Caco-2 (cell line): ENCODE data around the gene ALDH1A1. TPM values are rescaled to one million over a fixed set of nuclear protein-coding genes. Genes with fewer than 3 reads are reported as not detected.

ENCODE experiments used
- BruUV-seq: library from RNA; stranded (reverse); fragments of 400-500 nt; replicated peaks from 2 replicates; lab custom pipeline; 2021; lab: Mats Ljungman, UMichigan
- CTCF ChIA-PET: fragments of 300-600 bp; sonication (Branson Sonifier 250); formaldehyde crosslinking; loops from one replicate; lab custom pipeline; 2022; ENCODE audit warnings: antibody characterized with exemption; lab: Charles Lee
- POLR2A ChIA-PET: fragments of 300-600 bp; sonication (Branson Sonifier 250); formaldehyde crosslinking; loops from one replicate; lab custom pipeline; 2022; ENCODE audit warnings: antibody characterized with exemption; lab: Charles Lee
- DNase-seq, 2 experiments: peaks; one replicate each; pipeline versions ENCODE4 v3.0.0 to v3.0.0-alpha.2; 2020 to 2022
- H3K27me3 ChIP-seq: replicated peaks from 2 replicates; pipeline ENCODE4 v1.6.0; 2011; ENCODE audit warnings: low read length; ENCODE audit not compliant: control insufficient read depth, insufficient read depth
- H3K36me3 ChIP-seq: 2 replicates; pipeline ENCODE4 v1.5.1; 2011; ENCODE audit warnings: low read length; ENCODE audit not compliant: control insufficient read depth, insufficient read depth
- H3K4me1 ChIP-seq: fragments of 250-450 bp; sonication (Bioruptor Pico); 2 replicates; pipeline ENCODE4 v1.5.1; 2020; ENCODE audit warnings: mild to moderate bottlenecking
- H3K4me3 ChIP-seq: 2 replicates; pipeline ENCODE4 v1.5.1; 2011; ENCODE audit warnings: low read depth, mild to moderate bottlenecking, control low read depth, low read length
- H3K9me3 ChIP-seq: fragments of 250-450 bp; sonication (Bioruptor Pico); 2 replicates; pipeline ENCODE4 v1.5.1; 2020; ENCODE audit warnings: mild to moderate bottlenecking, moderate library complexity
- H3K27ac Mint-ChIP-seq: one replicate; pipeline ENCODE4 v1.8.0; 2022; ENCODE audit warnings: mixed read lengths; ENCODE audit not compliant: unreplicated experiment
- H3K27me3 Mint-ChIP-seq: one replicate; pipeline ENCODE4 v1.8.0; 2022; ENCODE audit warnings: mixed read lengths; ENCODE audit not compliant: insufficient read depth, unreplicated experiment
- H3K36me3 Mint-ChIP-seq: one replicate; pipeline ENCODE4 v1.8.0; 2022; ENCODE audit warnings: mild to moderate bottlenecking, mixed read lengths; ENCODE audit not compliant: insufficient read depth, unreplicated experiment
- H3K4me1 Mint-ChIP-seq: one replicate; pipeline ENCODE4 v1.8.0; 2022; ENCODE audit warnings: low read depth, mixed read lengths; ENCODE audit not compliant: unreplicated experiment
- H3K4me3 Mint-ChIP-seq: one replicate; pipeline ENCODE4 v1.8.0; 2022; ENCODE audit warnings: mild to moderate bottlenecking, moderate library complexity, mixed read lengths; ENCODE audit not compliant: unreplicated experiment
- H3K9me3 Mint-ChIP-seq: one replicate; pipeline ENCODE4 v1.8.0; 2022; ENCODE audit warnings: mixed read lengths; ENCODE audit not compliant: unreplicated experiment
- intact Hi-C: fragments of 100-400 bp; cut with micrococcal nuclease; formaldehyde crosslinking; loops from one replicate; pipeline ENCODE4 v1.10.0; 2022; ENCODE audit not compliant: unreplicated experiment
- total RNA-seq: library from RNA; stranded (reverse); gene quantifications from 2 replicates; pipeline ENCODE4 v1.2.3, GENCODE V29; 2022
- TF ChIP-seq, protein P1 (sequence below), 2 experiments: fragments of 200-600 bp in 1 of 2; IDR thresholded peaks; 1 replicate in 1 of 2; 2 replicates in 1 of 2; pipeline versions ENCODE4 v1.5.1 to v1.8.0; 2011 to 2022; ENCODE audit warnings: antibody characterized with exemption in 1 of 2, control low read depth in 1 of 2, inconsistent platforms in 1 of 2, low read depth in 1 of 2, low read length in 1 of 2, mild to moderate bottlenecking in 1 of 2, moderate library complexity in 1 of 2; ENCODE audit not compliant: insufficient read depth in 1 of 2, severe bottlenecking in 1 of 2, unreplicated experiment in 1 of 2

ALDH1A1 gene
- total RNA-seq, 1 experiment from 2014 or later, result 119 TPM

DNA sequence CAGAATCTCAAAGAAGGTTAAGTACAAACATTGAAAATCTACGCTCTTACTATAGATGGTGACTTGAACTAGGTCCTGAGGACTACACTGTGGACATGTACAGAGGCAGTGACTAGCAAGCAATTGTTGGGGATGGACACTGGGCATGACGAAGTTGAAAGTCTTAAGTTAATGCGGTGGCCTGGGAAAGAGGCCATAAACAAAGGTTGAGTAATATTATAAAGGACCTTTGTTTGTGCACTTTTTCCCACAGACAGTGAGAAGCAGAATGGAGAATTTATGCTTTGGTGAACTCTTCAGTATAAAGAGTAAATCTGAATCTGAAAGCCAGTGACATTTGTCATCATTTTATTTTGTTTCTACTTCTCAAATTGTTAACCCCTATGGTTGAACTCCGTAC is 15.3 kb downstream of the ALDH1A1 start:
- Mint-ChIP-seq H3K36me3 (no peaks in the 10 kb centered on the region), H3K27me3 (no peaks in the 10 kb centered on the region), H3K4me3 (no peak overlapping the region), H3K9me3 (no peaks in the 10 kb centered on the region), H3K27ac (no peak overlapping the region), H3K4me1 (peaks cover 7% of the 10 kb centered on the region)
- CTCF ChIA-PET, result no interaction called here
- Histone ChIP-seq H3K36me3 (no peaks in the 10 kb centered on the region), H3K27me3 (no peaks in the 10 kb centered on the region), H3K4me3 (no peak overlapping the region), H3K4me1 (peaks cover 9% of the 10 kb centered on the region; the same call in 1 of the 2 replicates), H3K9me3 (no peaks in the 10 kb centered on the region)
- no TSS peak for BruUV-seq
- POLR2A ChIA-PET, result no interaction called here
- DNase-seq, result no peak
- TF ChIP-seq, protein P1, sequence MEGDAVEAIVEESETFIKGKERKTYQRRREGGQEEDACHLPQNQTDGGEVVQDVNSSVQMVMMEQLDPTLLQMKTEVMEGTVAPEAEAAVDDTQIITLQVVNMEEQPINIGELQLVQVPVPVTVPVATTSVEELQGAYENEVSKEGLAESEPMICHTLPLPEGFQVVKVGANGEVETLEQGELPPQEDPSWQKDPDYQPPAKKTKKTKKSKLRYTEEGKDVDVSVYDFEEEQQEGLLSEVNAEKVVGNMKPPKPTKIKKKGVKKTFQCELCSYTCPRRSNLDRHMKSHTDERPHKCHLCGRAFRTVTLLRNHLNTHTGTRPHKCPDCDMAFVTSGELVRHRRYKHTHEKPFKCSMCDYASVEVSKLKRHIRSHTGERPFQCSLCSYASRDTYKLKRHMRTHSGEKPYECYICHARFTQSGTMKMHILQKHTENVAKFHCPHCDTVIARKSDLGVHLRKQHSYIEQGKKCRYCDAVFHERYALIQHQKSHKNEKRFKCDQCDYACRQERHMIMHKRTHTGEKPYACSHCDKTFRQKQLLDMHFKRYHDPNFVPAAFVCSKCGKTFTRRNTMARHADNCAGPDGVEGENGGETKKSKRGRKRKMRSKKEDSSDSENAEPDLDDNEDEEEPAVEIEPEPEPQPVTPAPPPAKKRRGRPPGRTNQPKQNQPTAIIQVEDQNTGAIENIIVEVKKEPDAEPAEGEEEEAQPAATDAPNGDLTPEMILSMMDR (IDR thresholded peaks at IDR 0.05; ENCODE audit: insufficient read depth in 1 of 2, low read depth in 1 of 2, low read length in 1 of 2, severe bottlenecking in 1 of 2, unreplicated experiment in 1 of 2), result no peak
- intact Hi-C loops, result no loop called here

DNA sequence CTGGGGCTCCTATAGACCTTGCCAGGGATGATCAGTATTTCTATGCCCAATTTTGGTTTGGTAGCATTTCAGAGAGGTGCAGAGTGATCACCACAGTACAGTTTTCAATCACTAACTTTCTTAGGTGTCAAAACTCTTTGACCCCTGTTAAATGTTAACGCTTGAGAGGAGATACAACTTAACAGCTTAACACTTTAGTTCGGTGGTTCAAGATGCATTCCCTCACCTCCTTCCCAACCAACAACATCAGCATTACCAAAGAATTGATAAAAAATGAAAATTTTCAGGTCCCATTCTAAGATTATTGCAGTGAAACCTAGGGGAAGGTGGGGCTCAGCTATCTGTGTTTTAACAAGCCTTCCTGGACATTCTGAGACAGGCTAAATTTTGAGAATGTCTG is 16.2 kb downstream of the ALDH1A1 start:
- POLR2A ChIA-PET, result interaction anchor here (0.5 kb wide), 1 partner anchor 41 kb away, joined by 4 read pairs; no protein-coding TSS in a partner anchor
- no TSS peak for BruUV-seq
- no peak overlapping the region for H3K4me3 Mint-ChIP-seq

DNA sequence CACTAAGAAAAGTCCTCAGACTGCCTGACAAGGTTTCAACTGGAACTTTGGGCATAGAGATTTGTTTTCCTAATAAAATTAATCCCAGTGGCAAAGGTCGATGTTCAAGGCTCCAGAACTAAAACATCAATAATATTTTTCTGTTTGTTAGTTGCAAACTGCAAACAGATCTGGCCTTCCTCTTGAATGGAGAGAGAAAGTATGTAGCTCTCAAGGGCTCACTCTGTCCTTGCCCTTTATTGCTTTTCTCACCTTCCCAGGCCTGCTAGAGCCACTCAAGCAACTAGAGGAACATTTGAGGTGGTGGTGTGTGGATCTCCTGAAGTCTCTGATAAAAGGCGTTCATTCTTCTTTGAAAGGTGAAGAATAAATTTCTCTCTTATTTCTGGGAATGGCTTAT is 16.6 kb downstream of the ALDH1A1 start:
- no peak for DNase-seq
- no peaks in the 10 kb centered on the region for H3K9me3 Mint-ChIP-seq
- TF ChIP-seq, protein P1 (IDR thresholded peaks at IDR 0.05; ENCODE audit: insufficient read depth in 1 of 2, low read depth in 1 of 2, low read length in 1 of 2, severe bottlenecking in 1 of 2, unreplicated experiment in 1 of 2), result no peak
- no peak overlapping the region for H3K4me3 Mint-ChIP-seq
- peaks cover 7% of the 10 kb centered on the region for H3K4me1 Mint-ChIP-seq
- intact Hi-C loops, result no loop called here
- no peaks in the 10 kb centered on the region for H3K9me3 ChIP-seq
- BruUV-seq, result no TSS peak
- no peaks in the 10 kb centered on the region for H3K27me3 ChIP-seq
- POLR2A ChIA-PET, result no interaction called here
- CTCF ChIA-PET, result no interaction called here
- H3K36me3 Mint-ChIP-seq, result no peaks in the 10 kb centered on the region
- no peaks in the 10 kb centered on the region for H3K36me3 ChIP-seq
- no peak overlapping the region for H3K27ac Mint-ChIP-seq
- H3K4me1 ChIP-seq, result peaks cover 9% of the 10 kb centered on the region; the same call in 1 of the 2 replicates
- H3K4me3 ChIP-seq, result no peak overlapping the region
- no peaks in the 10 kb centered on the region for H3K27me3 Mint-ChIP-seq

More for the DNA sequence above, 16.2 kb downstream of the ALDH1A1 start:
- DNase-seq, result no peak
- Histone ChIP-seq H3K36me3 (no peaks in the 10 kb centered on the region), H3K4me3 (no peak overlapping the region), H3K4me1 (peaks cover 9% of the 10 kb centered on the region; the same call in 1 of the 2 replicates), H3K27me3 (no peaks in the 10 kb centered on the region), H3K9me3 (no peaks in the 10 kb centered on the region)
- CTCF ChIA-PET, result no interaction called here
- Mint-ChIP-seq H3K36me3 (no peaks in the 10 kb centered on the region), H3K27ac (no peak overlapping the region), H3K4me1 (peaks cover 7% of the 10 kb centered on the region), H3K9me3 (no peaks in the 10 kb centered on the region), H3K27me3 (no peaks in the 10 kb centered on the region)
- TF ChIP-seq, protein P1 (IDR thresholded peaks at IDR 0.05; ENCODE audit: insufficient read depth in 1 of 2, low read depth in 1 of 2, low read length in 1 of 2, severe bottlenecking in 1 of 2, unreplicated experiment in 1 of 2), result no peak
- intact Hi-C loops, result no loop called here
